ENCODE data around the gene KLK11. TPM values are rescaled to one million over a fixed set of nuclear protein-coding genes. Genes with fewer than 3 reads are reported as not detected.

KLK11 gene
- total and polyA plus RNA-seq, 10 of the 15 experiments (the other 5 are each of a cell fraction or from before 2014, with no cell fraction given), result not detected

DNA sequence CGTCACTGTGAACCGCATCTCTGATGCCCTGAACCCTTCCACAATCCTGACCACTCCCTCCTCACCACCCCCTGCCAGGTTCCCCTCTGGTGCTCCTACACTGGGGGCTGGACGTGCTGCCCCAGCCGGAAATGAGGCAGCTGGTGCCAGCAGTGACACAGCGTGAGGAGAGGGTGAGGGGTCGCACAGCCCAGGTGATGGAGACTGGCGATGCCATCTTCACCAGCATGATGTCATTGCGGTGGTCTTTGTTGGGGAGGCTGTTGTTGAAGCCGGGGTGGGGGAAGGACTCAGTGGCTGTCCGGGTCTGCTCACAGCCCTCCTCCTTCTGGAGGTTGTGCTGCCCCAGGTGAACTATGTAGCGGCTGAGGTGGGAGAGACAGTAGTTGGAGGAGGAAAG is 2.5 kb downstream of the KLK11 start:
- BruUV-seq (replicated peaks), result no TSS peak
- in situ Hi-C loops (cut with MboI) (no loop called here), intact Hi-C loops (cut with micrococcal nuclease; ENCODE audit: unreplicated experiment) (no loop called here)
- Histone ChIP-seq H3K9ac (ENCODE audit: control insufficient read depth, insufficient read depth, low read length) (no peak overlapping the region), H3K27ac (ENCODE audit: control insufficient read depth, insufficient read depth) (no peak overlapping the region), H3K36me3 (ENCODE audit: control insufficient read depth in 2 of 2, insufficient read depth in 2 of 2, low read length in 1 of 2) (no peaks in the 10 kb centered on the region), H2AFZ (ENCODE audit: control insufficient read depth, low read depth, low read length) (no peak overlapping the region), H4K20me1 (ENCODE audit: control insufficient read depth, insufficient read depth) (no peaks in the 10 kb centered on the region), H3K27me3 (replicated peaks in 1 of 2; ENCODE audit: control insufficient read depth in 2 of 2, insufficient read depth in 2 of 2, low read length in 1 of 2) (no peaks in the 10 kb centered on the region; a peak in 3 of 4 replicates), H3K79me2 (ENCODE audit: control insufficient read depth, insufficient read depth, low read length) (no peaks in the 10 kb centered on the region), H3K4me2 (ENCODE audit: control insufficient read depth, insufficient read depth) (no peak overlapping the region), H3K4me3 (no peak overlapping the region), H3K9me3 (replicated peaks; ENCODE audit: control insufficient read depth, insufficient read depth, low read length) (no peaks in the 10 kb centered on the region), H3K4me1 (ENCODE audit: control insufficient read depth, insufficient read depth, low read length) (no peaks in the 10 kb centered on the region)
- no peak for DNase-seq (ENCODE audit: low read depth, low spot score)
- TF ChIP-seq SUZ12 (IDR thresholded peaks at IDR 0.05; ENCODE audit: unreplicated experiment), result no peak
- TF ChIP-seq MYC (IDR thresholded peaks at IDR 0.05; ENCODE audit: insufficient read depth, insufficient read length, insufficient replicate concordance, low read length, severe bottlenecking), result no peak
- TF ChIP-seq BMI1 (IDR thresholded peaks at IDR 0.05; ENCODE audit: borderline replicate concordance), result no peak
- TF ChIP-seq CBX5 (IDR thresholded peaks at IDR 0.05; ENCODE audit: low read depth), result no peak
- TF ChIP-seq NR2C1 (IDR thresholded peaks at IDR 0.05), result no peak
- no peak for TF ChIP-seq STAT3 (IDR thresholded peaks at IDR 0.05; ENCODE audit: low read depth, low read length)
- TF ChIP-seq SIN3A (IDR thresholded peaks at IDR 0.05; ENCODE audit: low read depth, low read length), result no peak
- no peak for TF ChIP-seq SP1 (IDR thresholded peaks at IDR 0.05; ENCODE audit: low read depth, low read length)
- TF ChIP-seq, protein P1, sequence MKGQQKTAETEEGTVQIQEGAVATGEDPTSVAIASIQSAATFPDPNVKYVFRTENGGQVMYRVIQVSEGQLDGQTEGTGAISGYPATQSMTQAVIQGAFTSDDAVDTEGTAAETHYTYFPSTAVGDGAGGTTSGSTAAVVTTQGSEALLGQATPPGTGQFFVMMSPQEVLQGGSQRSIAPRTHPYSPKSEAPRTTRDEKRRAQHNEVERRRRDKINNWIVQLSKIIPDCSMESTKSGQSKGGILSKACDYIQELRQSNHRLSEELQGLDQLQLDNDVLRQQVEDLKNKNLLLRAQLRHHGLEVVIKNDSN (IDR thresholded peaks at IDR 0.05; ENCODE audit: borderline replicate concordance, extremely low read length, insufficient read depth, low read depth, low read length), result no peak
- no peak for TF ChIP-seq ATF7 (IDR thresholded peaks at IDR 0.05; ENCODE audit: low read depth)
- TF ChIP-seq, protein P2, sequence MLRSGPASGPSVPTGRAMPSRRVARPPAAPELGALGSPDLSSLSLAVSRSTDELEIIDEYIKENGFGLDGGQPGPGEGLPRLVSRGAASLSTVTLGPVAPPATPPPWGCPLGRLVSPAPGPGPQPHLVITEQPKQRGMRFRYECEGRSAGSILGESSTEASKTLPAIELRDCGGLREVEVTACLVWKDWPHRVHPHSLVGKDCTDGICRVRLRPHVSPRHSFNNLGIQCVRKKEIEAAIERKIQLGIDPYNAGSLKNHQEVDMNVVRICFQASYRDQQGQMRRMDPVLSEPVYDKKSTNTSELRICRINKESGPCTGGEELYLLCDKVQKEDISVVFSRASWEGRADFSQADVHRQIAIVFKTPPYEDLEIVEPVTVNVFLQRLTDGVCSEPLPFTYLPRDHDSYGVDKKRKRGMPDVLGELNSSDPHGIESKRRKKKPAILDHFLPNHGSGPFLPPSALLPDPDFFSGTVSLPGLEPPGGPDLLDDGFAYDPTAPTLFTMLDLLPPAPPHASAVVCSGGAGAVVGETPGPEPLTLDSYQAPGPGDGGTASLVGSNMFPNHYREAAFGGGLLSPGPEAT (IDR thresholded peaks at IDR 0.05; ENCODE audit: low read depth), result no peak
- TF ChIP-seq KDM1A (IDR thresholded peaks at IDR 0.05; ENCODE audit: borderline replicate concordance), result no peak
- TF ChIP-seq, protein P3, sequence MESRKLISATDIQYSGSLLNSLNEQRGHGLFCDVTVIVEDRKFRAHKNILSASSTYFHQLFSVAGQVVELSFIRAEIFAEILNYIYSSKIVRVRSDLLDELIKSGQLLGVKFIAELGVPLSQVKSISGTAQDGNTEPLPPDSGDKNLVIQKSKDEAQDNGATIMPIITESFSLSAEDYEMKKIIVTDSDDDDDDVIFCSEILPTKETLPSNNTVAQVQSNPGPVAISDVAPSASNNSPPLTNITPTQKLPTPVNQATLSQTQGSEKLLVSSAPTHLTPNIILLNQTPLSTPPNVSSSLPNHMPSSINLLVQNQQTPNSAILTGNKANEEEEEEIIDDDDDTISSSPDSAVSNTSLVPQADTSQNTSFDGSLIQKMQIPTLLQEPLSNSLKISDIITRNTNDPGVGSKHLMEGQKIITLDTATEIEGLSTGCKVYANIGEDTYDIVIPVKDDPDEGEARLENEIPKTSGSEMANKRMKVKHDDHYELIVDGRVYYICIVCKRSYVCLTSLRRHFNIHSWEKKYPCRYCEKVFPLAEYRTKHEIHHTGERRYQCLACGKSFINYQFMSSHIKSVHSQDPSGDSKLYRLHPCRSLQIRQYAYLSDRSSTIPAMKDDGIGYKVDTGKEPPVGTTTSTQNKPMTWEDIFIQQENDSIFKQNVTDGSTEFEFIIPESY (IDR thresholded peaks at IDR 0.05), result no peak
- TF ChIP-seq BRCA1 (IDR thresholded peaks at IDR 0.05; ENCODE audit: low read depth, low read length), result no peak
- ChIA-PET CTCF (no interaction called here), RAD21 (ENCODE audit: unreplicated experiment) (no interaction called here), SMC1A (ENCODE audit: uncharacterized antibody, unreplicated experiment) (no interaction called here), POLR2A (no interaction called here)
- FAIRE-seq, result no peak
- ATAC-seq, result no peak
- WGBS (ENCODE audit: insufficient coverage, insufficient replicate concordance, low lambda C conversion rate, missing lambda C conversion rate), result 37% methylated on average over 11 of the region's 11 CpGs
